ENCODE results near the gene IFIT1.
"Not testable (repeated sequence)": the region's sequence is repeated elsewhere in the genome, so short reads cannot be mapped to it uniquely, and the experiment has no call there.

The IFIT1 gene

DNA sequence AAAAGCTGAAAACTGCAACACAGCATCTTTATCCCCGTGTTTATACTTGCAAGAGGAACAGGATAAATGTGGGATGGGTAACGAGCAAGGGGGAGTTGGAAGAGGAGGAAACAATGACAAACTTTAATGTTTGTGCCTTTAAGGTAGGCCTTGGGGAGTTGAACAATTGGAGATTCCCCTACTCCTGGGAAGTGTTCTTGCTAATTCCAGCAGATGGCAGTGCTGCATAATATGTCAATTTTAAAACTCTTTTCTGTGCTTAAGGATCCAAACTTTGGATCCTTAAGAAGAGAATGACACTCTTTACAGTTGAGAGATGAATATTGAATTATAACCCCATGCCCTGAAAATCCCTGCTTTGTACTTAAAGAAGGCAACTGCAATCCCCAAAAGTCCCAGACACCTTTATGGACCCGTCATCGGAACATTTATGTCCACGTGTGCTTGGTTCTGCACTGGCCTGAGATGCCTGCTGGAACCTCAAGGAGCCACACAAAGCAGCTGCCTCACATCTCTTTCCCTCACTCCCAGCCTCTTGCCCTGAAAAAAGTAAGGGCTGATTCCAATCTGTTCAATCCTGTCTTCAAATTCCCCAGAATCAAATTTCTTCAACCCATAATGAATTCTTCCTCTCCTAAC is 33.9 kb downstream of the IFIT1 start:
- FAIRE-seq: peak; percentile 84
- DNase-seq (ENCODE audit: insufficient read length, low spot score): no peak
- peak; percentile 89 for TF ChIP-seq CTCF (IDR thresholded peaks at IDR 0.05; ENCODE audit: insufficient read depth, missing control alignments)

DNA sequence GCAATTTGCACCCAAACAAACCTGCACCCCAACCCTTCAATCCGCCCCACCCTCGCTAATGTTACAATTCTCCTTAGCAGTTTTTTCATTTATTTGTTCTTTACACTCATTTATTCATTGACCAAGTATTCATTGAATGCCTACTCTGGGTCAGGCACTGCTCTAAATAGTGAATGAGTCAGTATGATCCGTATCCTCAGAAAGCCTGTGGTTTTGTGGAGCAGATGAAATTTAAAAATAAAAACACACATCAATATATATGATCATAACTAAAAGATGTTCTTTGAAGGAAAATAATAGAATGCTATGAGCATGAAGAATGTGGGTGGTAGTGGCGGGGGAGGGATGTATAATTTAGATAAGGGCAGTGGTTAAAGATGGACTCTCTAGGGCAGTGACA is 35.2 kb downstream of the IFIT1 start:
- DNase-seq (ENCODE audit: insufficient read length, low spot score): no peak

DNA sequence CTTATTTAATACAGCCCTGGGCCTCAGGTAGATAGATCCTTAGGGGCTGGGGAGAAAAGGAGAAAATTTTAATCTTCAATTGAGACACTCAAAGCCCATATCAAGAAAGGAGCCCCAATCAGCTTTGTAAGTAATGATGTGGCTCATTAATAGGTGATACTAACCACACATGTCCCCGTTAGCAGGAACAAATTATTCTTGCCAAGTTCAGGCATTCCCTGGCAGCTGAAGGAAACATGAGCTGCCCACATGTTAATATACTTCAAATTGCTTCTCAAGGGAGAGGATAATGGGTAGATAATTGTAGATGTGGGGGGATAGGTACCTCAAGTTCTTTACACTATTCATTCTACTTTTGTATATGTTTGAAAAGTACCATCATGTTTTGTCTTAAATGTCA is 36.5 kb downstream of the IFIT1 start:
- no peak for FAIRE-seq
- TF ChIP-seq CTCF (IDR thresholded peaks at IDR 0.05; ENCODE audit: insufficient read depth, missing control alignments): no peak
- no peak for DNase-seq (ENCODE audit: insufficient read length, low spot score)

More for the DNA sequence above, 35.2 kb downstream of the IFIT1 start:
- no peak for TF ChIP-seq CTCF (IDR thresholded peaks at IDR 0.05; ENCODE audit: insufficient read depth, missing control alignments)
- no peak for FAIRE-seq

- DNase-seq (ENCODE audit: insufficient read length, low spot score): no peak
- FAIRE-seq: no peak
- no peak for TF ChIP-seq CTCF (IDR thresholded peaks at IDR 0.05; ENCODE audit: insufficient read depth, missing control alignments)
Measured at GRCh38 chr10:89431977-89432376, 39.6 kb downstream of the IFIT1 start.

DNA sequence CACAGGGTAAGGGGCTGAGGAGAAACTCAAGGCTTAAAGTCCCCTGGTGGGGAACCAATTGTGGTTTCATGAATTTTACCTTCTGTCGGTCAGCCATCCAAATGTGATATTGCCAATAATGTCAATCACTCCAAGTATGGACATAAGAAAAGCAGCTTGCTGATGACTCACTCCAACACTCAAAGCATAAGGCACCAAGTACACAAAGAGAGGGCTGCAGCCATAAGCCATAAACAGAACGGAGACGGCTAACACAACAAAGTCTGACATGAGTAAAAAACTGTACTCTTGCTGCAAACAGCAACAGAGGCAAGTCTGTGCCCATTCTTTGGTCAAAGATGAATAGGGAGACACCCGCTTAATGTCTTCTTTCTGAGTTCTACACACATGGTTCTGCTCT is 46.1 kb downstream of the IFIT1 start:
- no peak for TF ChIP-seq CTCF (IDR thresholded peaks at IDR 0.05; ENCODE audit: insufficient read depth, missing control alignments)
- FAIRE-seq (no peak), DNase-seq (ENCODE audit: insufficient read length, low spot score) (no peak)

GRCh38 chr10:89440226-89441009 is 48.0 kb downstream of the IFIT1 start:
- FAIRE-seq: no peak
- TF ChIP-seq CTCF (IDR thresholded peaks at IDR 0.05; ENCODE audit: insufficient read depth, missing control alignments): no peak
- DNase-seq (ENCODE audit: insufficient read length, low spot score): no peak

DNA sequence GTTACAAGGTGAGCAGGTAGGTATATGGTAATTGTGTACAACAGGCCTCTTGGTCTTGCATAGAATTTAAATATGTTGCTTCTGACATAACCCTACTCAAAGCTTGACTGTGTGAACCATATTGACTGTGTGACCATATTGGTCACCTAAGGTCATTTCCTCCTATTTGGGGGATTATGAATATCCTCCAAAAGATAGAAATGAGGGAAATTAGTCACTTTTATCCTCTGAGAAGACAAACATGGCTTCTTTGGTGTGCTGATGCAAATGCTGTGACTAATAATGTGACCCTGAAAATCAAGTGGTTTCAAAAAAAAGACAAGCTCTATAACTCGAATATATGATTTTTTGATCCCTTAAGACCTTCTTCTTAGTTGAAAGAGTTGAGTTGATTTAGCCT is 49.9 kb downstream of the IFIT1 start:
- FAIRE-seq (no peak), DNase-seq (ENCODE audit: insufficient read length, low spot score) (no peak)
- no peak for TF ChIP-seq CTCF (IDR thresholded peaks at IDR 0.05; ENCODE audit: insufficient read depth, missing control alignments)

GRCh38 chr10:89444819-89445218 is 52.4 kb downstream of the IFIT1 start:
- not testable (repeated sequence) for FAIRE-seq; DNase-seq (ENCODE audit: insufficient read length, low spot score)
